GM10266 (cell line): Measurements from ENCODE around the gene EIF4G2.
"Not testable (repeated sequence)": the region's sequence is repeated elsewhere in the genome, so short reads cannot be mapped to it uniquely, and the experiment has no call there.

Source experiments
- DNase-seq: peaks from one replicate; pipeline ENCODE4 v3.0.0; 2012; ENCODE audit errors: extremely low spot score
- CTCF ChIP-seq: IDR thresholded peaks from 2 replicates; pipeline ENCODE4 v1.5.1; 2012; ENCODE audit warnings: mild to moderate bottlenecking, low read depth; ENCODE audit not compliant: control insufficient read depth, insufficient read depth; ENCODE audit errors: missing control alignments

EIF4G2 gene

GRCh38 chr11:10828402-10828801 is 19.7 kb upstream of the EIF4G2 start:
- TF ChIP-seq CTCF = no peak
- DNase-seq = no peak

DNA sequence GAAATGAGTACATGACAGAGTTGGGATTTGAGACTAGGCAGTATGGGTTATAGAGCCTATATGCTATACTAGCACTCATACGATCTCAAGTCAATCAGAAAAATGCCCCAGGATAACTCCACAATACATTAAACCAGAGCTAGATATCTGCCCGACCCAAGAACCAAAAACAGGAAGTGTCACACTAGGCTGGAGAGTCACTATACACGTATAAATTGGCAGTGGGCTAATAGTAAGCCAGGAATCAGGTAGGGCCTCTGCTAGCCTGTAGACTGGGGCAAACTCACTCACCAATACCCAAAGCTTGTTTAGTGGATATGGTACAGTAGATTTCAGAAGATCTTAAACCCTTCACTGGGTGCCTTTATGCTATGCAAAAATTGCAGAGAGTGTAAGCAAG is 16.2 kb upstream of the EIF4G2 start:
- no peak for TF ChIP-seq CTCF
- DNase-seq = peak; percentile 35

- no peak for TF ChIP-seq CTCF
- DNase-seq = no peak
Observed at GRCh38 chr11:10823152-10823579, 14.4 kb upstream of the EIF4G2 start.

GRCh38 chr11:10822491-10822890 is 13.8 kb upstream of the EIF4G2 start:
- not testable (repeated sequence) for DNase-seq

GRCh38 chr11:10818594-10818993 is 9.9 kb upstream of the EIF4G2 start:
- no peak for TF ChIP-seq CTCF
- DNase-seq = no peak

DNA sequence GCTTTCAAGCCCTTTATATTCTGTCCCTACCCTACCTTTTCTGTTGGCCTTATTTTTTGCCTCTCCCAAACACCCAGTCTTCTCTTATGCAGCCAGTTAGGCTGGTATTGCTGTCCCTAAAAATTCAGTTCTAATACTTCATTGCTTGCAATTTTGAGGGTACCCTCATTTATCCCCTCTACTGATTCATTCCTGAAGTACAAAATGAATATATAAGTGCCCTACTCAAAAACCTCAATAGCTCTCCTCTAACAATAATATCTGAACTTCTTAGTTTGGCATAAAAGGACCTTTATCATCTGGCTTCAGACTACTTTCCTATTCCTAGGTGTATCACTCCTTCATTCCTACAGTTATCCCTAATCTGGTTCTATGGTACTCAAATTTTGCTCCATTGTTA is 5.2 kb upstream of the EIF4G2 start:
- no peak for DNase-seq
- no peak for TF ChIP-seq CTCF

DNA sequence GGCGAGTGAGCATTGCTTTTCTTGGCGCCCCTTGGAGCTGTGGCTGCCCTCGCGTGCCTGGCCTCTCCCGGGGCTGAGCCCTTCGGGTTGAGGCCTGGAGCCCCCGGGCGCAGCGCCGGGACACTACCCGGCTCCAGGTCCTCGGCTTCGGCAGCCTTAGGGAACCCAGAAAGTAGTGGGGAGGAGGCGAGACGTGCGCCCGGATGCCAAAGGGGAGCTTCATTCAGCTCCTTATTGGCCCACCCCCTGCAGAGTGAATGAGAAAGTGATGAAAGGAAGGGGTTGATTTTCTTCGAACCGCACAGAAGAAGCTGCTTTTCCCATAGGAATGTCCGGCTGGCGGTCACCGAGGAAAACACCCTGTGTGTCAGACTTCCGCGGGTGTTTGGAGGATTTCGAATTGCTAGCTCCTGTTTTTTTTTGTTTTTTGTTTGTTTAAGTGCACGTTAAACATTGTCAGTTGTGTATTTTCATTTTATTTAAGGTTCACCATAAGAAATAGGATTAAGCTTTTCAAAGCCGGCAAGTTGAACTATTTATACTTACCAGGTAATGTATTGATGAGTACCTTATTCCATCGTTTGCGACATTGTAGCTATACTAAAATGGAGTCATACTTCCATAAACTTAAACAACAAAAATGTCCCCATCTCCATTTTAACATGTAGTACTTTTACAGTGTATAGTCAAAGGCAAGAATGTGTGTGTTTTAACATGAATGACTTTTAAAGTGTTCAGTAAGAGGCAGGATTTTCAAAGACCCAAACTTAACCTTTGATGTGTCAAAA is 841 bp upstream of the EIF4G2 start:
- peak; percentile 43 for DNase-seq
- TF ChIP-seq CTCF = no peak

DNA sequence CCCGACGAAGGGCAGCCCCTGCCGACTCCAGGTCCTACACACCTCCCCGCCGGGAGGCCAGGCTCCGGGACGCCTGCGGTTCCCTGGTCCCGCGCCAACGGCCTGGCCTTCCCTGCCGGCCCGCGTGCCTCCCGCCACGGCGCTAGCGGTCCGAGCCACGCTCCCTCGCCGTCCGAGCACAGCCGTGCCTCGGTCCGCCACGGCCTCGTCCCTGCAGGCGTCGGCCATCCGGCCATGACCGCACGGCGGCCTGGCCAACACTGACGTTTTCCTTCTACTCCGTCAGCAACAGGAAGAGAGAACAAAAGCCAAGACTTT is 532 bp downstream of the EIF4G2 start:
- TF ChIP-seq CTCF = no peak
- DNase-seq = no peak
